GM18870 (cell line): ENCODE data around the gene LRRC9.
A peak's percentile ranks its signal among the peaks of the same experiment; 100 is the strongest.
"Not testable (repeated sequence)": the region's sequence is repeated elsewhere in the genome, so short reads cannot be mapped to it uniquely, and the experiment has no call there.

ENCODE experiments used
- ATAC-seq: cut with Tn5 transposase; IDR thresholded peaks from one replicate; pipeline ENCODE4 v1.9.1; 2021; ENCODE audit warnings: moderate library complexity; ENCODE audit not compliant: unreplicated experiment

LRRC9 gene

GRCh38 chr14:59952141-59952540 lies 32.2 kb downstream of the LRRC9 start:
- not testable (repeated sequence) for ATAC-seq

GRCh38 chr14:59957890-59958289 lies 37.9 kb downstream of the LRRC9 start:
- ATAC-seq: not testable (repeated sequence)

- ATAC-seq: no peak
Measured at GRCh38 chr14:59959668-59960067, 39.7 kb downstream of the LRRC9 start.

GRCh38 chr14:59961518-59962062 lies 41.6 kb downstream of the LRRC9 start:
- ATAC-seq: peak; percentile 50

- ATAC-seq: peak; percentile 15
Measured at GRCh38 chr14:59964251-59965007, 44.5 kb downstream of the LRRC9 start.

- ATAC-seq: no peak
Measured at GRCh38 chr14:59969319-59969718, 49.4 kb downstream of the LRRC9 start.

- ATAC-seq: no peak
Measured at GRCh38 chr14:59981564-59981963, 61.6 kb downstream of the LRRC9 start.

- no peak for ATAC-seq
Measured at GRCh38 chr14:59983048-59983447, 63.1 kb downstream of the LRRC9 start.

- ATAC-seq: no peak
Measured at GRCh38 chr14:59986556-59987059, 66.7 kb downstream of the LRRC9 start.

GRCh38 chr14:59997449-59997848 lies 77.5 kb downstream of the LRRC9 start:
- ATAC-seq: no peak

GRCh38 chr14:59997966-59998365 lies 78.0 kb downstream of the LRRC9 start:
- no peak for ATAC-seq

GRCh38 chr14:59998564-59998963 lies 78.6 kb downstream of the LRRC9 start:
- no peak for ATAC-seq

- ATAC-seq: no peak
Measured at GRCh38 chr14:60002819-60003492, 83.0 kb downstream of the LRRC9 start.

- no peak for ATAC-seq
Measured at GRCh38 chr14:60003991-60004390, 84.0 kb downstream of the LRRC9 start.

GRCh38 chr14:60008042-60008441 lies 88.1 kb downstream of the LRRC9 start:
- no peak for ATAC-seq

- not testable (repeated sequence) for ATAC-seq
Measured at GRCh38 chr14:60010263-60010662, 90.3 kb downstream of the LRRC9 start.

GRCh38 chr14:60014402-60014801 lies 94.5 kb downstream of the LRRC9 start:
- no peak for ATAC-seq

GRCh38 chr14:60021619-60022018 lies 101.7 kb downstream of the LRRC9 start:
- ATAC-seq: no peak

- ATAC-seq: no peak
Measured at GRCh38 chr14:60025571-60025970, 105.6 kb downstream of the LRRC9 start.

GRCh38 chr14:60035177-60035576 lies 115.2 kb downstream of the LRRC9 start:
- no peak for ATAC-seq

- ATAC-seq: not testable (repeated sequence)
Measured at GRCh38 chr14:60047976-60048375, 128.0 kb downstream of the LRRC9 start.

- no peak for ATAC-seq
Measured at GRCh38 chr14:60051721-60052221, 131.8 kb downstream of the LRRC9 start.
